Fibroblast of pulmonary artery (primary cell): ENCODE data around the gene FMO2.
A peak's percentile ranks its signal among the peaks of the same experiment; 100 is the strongest.

Source experiments
- DNase-seq: peaks from one replicate; pipeline ENCODE4 v3.0.0-alpha.2; 2010; ENCODE audit warnings: low read depth
- H3K4me3 ChIP-seq: replicated peaks from 2 replicates; pipeline ENCODE4 v1.5.1; 2011; ENCODE audit warnings: low read depth, mild to moderate bottlenecking, control low read depth, low read length, moderate library complexity
- TF ChIP-seq, protein P1 (sequence below): IDR thresholded peaks from 2 replicates; pipeline ENCODE4 v1.5.1; 2011; ENCODE audit warnings: mild to moderate bottlenecking, control low read depth, low read length, inconsistent platforms; ENCODE audit errors: missing control alignments

Gene FMO2

DNA sequence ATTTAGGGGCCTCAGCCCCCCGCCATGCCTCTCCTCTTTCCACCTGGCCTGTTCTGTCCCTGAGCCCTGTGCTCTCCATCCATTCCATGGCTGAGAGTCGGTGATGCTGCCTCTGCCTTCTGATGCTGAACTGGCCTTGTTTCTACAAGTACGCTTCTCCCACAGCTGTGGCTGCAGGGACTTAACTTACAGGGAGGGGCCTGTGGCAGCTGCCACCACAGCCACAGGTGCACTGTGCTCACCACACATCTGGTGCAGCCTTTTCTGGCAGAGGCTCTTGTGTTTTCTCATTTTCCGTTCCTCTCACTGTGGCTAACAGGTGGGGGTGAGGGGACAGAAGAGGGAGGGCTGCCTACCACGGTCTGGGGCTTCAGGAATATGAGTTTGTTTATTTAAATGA lies 67.4 kb downstream of the FMO2 start:
- DNase-seq = no peak
- TF ChIP-seq, protein P1, sequence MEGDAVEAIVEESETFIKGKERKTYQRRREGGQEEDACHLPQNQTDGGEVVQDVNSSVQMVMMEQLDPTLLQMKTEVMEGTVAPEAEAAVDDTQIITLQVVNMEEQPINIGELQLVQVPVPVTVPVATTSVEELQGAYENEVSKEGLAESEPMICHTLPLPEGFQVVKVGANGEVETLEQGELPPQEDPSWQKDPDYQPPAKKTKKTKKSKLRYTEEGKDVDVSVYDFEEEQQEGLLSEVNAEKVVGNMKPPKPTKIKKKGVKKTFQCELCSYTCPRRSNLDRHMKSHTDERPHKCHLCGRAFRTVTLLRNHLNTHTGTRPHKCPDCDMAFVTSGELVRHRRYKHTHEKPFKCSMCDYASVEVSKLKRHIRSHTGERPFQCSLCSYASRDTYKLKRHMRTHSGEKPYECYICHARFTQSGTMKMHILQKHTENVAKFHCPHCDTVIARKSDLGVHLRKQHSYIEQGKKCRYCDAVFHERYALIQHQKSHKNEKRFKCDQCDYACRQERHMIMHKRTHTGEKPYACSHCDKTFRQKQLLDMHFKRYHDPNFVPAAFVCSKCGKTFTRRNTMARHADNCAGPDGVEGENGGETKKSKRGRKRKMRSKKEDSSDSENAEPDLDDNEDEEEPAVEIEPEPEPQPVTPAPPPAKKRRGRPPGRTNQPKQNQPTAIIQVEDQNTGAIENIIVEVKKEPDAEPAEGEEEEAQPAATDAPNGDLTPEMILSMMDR = no peak
- H3K4me3 ChIP-seq = no peak overlapping the region

DNA sequence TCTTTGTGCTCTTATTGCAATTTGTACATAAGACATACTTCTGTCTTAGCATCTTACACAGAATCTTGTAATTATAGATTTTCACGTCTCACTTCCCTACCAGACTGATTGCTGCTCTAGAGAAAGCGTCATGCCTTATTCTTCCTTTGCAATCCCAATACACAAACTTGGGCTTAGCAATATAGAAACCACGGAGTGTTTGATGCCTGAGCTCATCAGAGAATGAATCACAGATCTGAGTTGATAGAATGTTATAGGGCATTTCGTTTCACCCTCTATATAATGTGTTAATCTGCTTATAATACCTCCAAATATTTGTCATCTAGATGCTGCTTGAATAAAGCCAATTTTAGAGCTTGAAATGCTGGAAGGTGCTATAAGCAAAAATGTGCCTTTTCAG lies 69.8 kb downstream of the FMO2 start:
- TF ChIP-seq, protein P1 = no peak
- DNase-seq = no peak
- H3K4me3 ChIP-seq = no peak overlapping the region

DNA sequence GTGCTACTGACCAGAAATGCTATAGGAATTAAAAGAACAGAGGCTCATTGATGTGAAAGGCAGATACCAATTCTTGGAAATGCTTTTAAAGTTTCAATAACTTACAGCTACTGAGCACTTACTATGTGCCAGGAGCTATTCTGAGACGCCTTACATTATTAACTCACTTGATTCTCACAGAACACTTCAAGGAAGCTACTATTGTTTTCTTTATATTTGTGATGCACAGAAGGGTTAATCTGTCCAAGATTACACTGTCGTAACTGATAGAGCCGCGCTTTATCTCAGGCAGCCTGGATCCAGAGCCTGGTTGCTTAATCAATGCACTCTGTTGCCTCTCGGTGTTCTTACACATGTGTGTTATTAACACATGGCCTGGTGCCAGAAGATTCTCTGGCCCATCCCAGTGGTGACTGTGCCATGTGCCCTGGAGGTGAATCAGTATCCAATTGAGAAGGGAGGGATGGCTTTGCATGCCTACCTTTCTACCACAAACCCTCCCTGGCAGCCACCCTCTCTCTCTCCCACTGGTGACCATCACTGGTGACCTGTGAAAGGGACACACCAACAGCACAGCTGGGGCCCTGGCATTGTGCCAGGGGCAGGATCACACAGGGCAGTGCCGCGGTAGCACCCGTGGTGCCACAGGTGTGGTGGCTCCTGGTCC lies 72.0 kb downstream of the FMO2 start:
- TF ChIP-seq, protein P1 = no peak
- H3K4me3 ChIP-seq = no peak overlapping the region
- peak; percentile 10 for DNase-seq

DNA sequence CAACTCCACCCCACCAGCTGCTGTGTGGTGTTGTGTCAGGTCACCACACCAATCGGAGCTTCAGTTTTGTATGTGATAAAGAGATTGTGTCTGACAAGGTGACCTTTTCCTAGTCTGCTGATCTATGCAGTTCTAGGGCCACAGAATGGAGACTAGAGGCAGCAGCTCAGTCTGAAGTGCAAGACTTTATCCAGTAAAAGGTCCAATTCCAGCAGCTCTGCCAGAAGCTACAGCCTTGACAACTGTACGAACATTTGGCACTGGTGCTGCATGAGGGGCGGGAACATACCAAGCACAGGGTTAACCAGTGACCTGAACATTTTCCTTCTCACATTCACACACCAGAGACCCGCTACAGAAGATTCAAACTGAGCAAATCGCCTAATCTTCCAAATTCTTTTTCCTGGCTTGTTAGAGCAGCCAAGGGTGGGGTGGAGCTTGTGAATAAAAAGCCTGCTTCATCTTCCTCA lies 72.5 kb downstream of the FMO2 start:
- H3K4me3 ChIP-seq = no peak overlapping the region
- DNase-seq = no peak

DNA sequence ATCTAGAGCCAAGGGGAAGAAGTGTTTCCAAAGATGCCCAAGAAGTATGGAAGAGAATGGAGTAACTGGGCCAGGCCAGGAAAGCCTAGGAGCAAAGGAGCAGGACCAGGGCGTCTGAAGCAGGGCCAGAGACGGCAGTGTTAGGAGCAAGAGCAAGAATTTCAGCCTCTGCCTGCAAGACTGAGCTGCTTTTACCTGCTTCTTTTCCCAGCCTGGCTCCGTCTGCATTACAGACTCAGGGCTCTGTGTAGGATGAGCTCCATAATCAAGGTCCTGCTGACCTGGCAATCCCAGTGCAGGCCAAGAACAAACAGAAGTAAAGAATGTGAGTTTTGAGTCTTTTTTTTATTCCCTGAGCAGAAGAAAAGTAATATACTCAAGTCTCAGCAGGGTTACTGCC lies 73.3 kb downstream of the FMO2 start:
- no peak for DNase-seq
- TF ChIP-seq, protein P1 = no peak
- no peak overlapping the region for H3K4me3 ChIP-seq

More for the DNA sequence above, 72.5 kb downstream of the FMO2 start:
- TF ChIP-seq, protein P1 = no peak

DNA sequence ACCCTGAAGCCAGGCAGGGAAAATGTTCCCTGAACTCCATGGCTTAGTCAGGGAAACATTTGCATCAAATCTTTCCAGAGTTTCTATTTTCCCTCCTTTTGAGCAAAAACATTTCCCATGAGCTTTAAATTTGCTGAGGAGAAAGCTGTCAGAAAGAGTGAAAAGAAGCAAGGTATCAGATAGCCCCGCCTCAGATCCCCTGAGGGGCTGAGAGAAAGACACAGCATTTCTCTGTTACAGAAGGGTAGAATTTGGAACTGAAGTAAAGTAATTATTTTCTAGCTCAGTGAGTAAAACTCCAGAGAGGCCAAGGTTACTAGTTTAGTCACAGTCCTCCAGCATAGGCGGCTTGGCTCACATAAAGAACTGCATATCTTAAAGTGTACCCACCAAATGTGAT lies 73.8 kb downstream of the FMO2 start:
- no peak overlapping the region for H3K4me3 ChIP-seq
- TF ChIP-seq, protein P1 = no peak
- no peak for DNase-seq
